Measurements from ENCODE around the gene COLEC12.

DNA sequence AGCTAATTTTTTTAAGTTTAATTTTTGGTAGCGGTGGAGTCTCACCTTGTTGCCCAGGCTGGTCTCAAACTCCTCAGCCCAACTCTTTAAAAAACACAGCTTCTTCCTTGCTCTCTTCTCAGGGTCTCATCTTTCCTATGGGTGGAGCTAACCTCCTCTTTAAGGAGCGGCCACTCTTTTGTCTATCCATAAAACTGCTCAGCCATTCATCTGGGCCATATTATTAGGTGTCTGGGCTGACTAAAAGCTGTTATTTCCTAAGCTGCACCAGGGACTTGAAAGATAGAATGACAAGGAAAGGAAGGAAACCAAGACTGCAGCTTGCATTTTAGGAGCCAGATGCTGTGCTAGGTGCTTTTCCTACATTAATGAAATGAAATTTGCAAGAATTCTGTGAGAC is 196.9 kb downstream of the COLEC12 start:
- TF ChIP-seq, protein P1, sequence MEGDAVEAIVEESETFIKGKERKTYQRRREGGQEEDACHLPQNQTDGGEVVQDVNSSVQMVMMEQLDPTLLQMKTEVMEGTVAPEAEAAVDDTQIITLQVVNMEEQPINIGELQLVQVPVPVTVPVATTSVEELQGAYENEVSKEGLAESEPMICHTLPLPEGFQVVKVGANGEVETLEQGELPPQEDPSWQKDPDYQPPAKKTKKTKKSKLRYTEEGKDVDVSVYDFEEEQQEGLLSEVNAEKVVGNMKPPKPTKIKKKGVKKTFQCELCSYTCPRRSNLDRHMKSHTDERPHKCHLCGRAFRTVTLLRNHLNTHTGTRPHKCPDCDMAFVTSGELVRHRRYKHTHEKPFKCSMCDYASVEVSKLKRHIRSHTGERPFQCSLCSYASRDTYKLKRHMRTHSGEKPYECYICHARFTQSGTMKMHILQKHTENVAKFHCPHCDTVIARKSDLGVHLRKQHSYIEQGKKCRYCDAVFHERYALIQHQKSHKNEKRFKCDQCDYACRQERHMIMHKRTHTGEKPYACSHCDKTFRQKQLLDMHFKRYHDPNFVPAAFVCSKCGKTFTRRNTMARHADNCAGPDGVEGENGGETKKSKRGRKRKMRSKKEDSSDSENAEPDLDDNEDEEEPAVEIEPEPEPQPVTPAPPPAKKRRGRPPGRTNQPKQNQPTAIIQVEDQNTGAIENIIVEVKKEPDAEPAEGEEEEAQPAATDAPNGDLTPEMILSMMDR (IDR thresholded peaks at IDR 0.05) = no peak
- no peak for TF ChIP-seq POLR2A (IDR thresholded peaks at IDR 0.05)
